ENCODE data around the gene CBLL2. TPM values are rescaled to one million over a fixed set of nuclear protein-coding genes. Genes with fewer than 3 reads are reported as not detected.
A peak's percentile ranks its signal among the peaks of the same experiment; 100 is the strongest.

CBLL2 gene
- total and polyA plus RNA-seq, 12 donors = not detected

- Histone ChIP-seq H3K9me3 (replicated peaks in 1 of 3) (no peaks in the 10 kb centered on the region), H3K4me1 (replicated peaks in 1 of 2) (no peaks in the 10 kb centered on the region), H3K27me3 (peaks cover 4% of the 10 kb centered on the region), H3K36me3 (replicated peaks in 1 of 2) (no peaks in the 10 kb centered on the region), H3K27ac (no peak overlapping the region), H3K4me3 (no peak overlapping the region)
- intact Hi-C loops (cut with DNase I) = no loop called here
- 0 to 4% (median 1%) methylated on average over 2 of the region's 2 CpGs for WGBS, 4 donors
- DNase-seq = peak; percentile 13 to 59 (median 35)
- TF ChIP-seq, protein P1, sequence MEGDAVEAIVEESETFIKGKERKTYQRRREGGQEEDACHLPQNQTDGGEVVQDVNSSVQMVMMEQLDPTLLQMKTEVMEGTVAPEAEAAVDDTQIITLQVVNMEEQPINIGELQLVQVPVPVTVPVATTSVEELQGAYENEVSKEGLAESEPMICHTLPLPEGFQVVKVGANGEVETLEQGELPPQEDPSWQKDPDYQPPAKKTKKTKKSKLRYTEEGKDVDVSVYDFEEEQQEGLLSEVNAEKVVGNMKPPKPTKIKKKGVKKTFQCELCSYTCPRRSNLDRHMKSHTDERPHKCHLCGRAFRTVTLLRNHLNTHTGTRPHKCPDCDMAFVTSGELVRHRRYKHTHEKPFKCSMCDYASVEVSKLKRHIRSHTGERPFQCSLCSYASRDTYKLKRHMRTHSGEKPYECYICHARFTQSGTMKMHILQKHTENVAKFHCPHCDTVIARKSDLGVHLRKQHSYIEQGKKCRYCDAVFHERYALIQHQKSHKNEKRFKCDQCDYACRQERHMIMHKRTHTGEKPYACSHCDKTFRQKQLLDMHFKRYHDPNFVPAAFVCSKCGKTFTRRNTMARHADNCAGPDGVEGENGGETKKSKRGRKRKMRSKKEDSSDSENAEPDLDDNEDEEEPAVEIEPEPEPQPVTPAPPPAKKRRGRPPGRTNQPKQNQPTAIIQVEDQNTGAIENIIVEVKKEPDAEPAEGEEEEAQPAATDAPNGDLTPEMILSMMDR (IDR thresholded peaks at IDR 0.05) = no peak
- no peak for TF ChIP-seq POLR2A (IDR thresholded peaks at IDR 0.05)
Observed at GRCh38 chrX:22300130-22300529, 27.4 kb downstream of the CBLL2 start.

DNA sequence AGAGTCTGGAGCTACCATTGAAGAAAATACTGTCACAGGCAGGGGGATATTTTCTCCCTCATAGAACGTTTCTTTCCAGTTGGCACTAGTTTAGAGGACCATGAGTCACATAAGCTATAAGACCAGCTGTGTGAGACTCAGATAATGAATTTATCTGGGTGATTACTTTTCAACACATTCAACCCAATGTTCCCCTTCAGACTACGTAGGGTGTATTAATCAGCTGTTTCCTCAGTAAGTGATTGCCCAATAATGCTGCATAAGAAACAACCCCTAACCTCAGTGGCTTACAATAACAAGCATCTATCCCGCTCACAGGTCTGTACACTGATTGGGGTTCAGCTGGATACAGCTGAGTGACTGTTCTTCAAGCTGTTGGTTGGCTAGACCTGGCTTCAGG lies 38.1 kb downstream of the CBLL2 start:
- intact Hi-C loops (cut with DNase I) = no loop called here
- no peak overlapping the region for H3K4me3 ChIP-seq
- no peaks in the 10 kb centered on the region for H3K9me3 ChIP-seq (replicated peaks in 1 of 3)
- no peaks in the 10 kb centered on the region for H3K4me1 ChIP-seq (replicated peaks in 1 of 2)
- DNase-seq = no peak
- TF ChIP-seq POLR2A (IDR thresholded peaks at IDR 0.05) = no peak
- TF ChIP-seq, protein P1 (IDR thresholded peaks at IDR 0.05) = no peak
- 48 to 62% (median 52%) methylated on average over 3 of the region's 3 CpGs for WGBS, 4 donors
- H3K36me3 ChIP-seq (replicated peaks in 1 of 2) = no peaks in the 10 kb centered on the region
- H3K27ac ChIP-seq = no peak overlapping the region
- peaks cover 3% of the 10 kb centered on the region for H3K27me3 ChIP-seq

- H3K27ac ChIP-seq = no peak overlapping the region
- intact Hi-C loops (cut with DNase I) = no loop called here
- H3K36me3 ChIP-seq (replicated peaks in 1 of 2) = no peaks in the 10 kb centered on the region
- no peak for DNase-seq
- WGBS, 4 donors = 61 to 76% (median 69%) methylated on average over 3 of the region's 3 CpGs
- no peaks in the 10 kb centered on the region for H3K4me1 ChIP-seq (replicated peaks in 1 of 2)
- no peak overlapping the region for H3K4me3 ChIP-seq
- TF ChIP-seq, protein P1 (IDR thresholded peaks at IDR 0.05) = no peak
- TF ChIP-seq POLR2A (IDR thresholded peaks at IDR 0.05) = no peak
- H3K9me3 ChIP-seq (replicated peaks in 1 of 3) = no peaks in the 10 kb centered on the region
- H3K27me3 ChIP-seq = peaks cover 4% of the 10 kb centered on the region
Observed at GRCh38 chrX:22313766-22314165, 41.1 kb downstream of the CBLL2 start.

DNA sequence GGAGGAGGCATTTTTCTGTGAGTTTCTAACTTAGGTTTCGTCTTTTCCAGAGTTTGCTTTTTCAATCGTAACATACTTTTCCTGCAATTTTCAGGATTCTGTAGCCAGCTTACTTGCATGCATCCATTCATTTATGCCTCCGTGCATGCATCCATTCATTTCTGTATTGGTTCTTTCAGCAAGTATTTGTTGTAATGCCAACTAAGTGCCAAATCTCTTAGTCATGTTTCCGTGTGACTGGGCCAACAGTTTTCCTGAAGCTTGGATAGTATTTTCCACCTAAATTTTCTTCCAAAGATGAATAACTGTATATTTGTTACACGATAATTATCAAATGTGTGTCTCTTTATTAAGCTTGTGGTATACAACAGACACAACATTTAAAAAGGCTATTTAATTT lies 41.5 kb downstream of the CBLL2 start:
- Histone ChIP-seq H3K27me3 (peaks cover 4% of the 10 kb centered on the region), H3K36me3 (replicated peaks in 1 of 2) (no peaks in the 10 kb centered on the region), H3K27ac (no peak overlapping the region), H3K9me3 (replicated peaks in 1 of 3) (no peaks in the 10 kb centered on the region), H3K4me3 (no peak overlapping the region), H3K4me1 (replicated peaks in 1 of 2) (no peaks in the 10 kb centered on the region)
- intact Hi-C loops (cut with DNase I) = no loop called here
- DNase-seq = no peak
- no peak for TF ChIP-seq POLR2A (IDR thresholded peaks at IDR 0.05)
- TF ChIP-seq, protein P1 (IDR thresholded peaks at IDR 0.05) = no peak
- WGBS, 4 donors = 58 to 74% (median 62%) methylated on average over 5 of the region's 5 CpGs
